Skeletal muscle cell (primary cell): ENCODE measurements around the gene TRIM34.
"Not testable (repeated sequence)": the region's sequence is repeated elsewhere in the genome, so short reads cannot be mapped to it uniquely, and the experiment has no call there.

Source experiments
- DNase-seq: peaks from one replicate; pipeline ENCODE4 v3.0.0-alpha.2; 2010; ENCODE audit warnings: low read depth
- H3K4me3 ChIP-seq: 2 replicates; pipeline ENCODE4 v1.5.1; 2011; ENCODE audit warnings: low read depth, mild to moderate bottlenecking, control low read depth, low read length, moderate library complexity

The TRIM34 gene

GRCh38 chr11:5620651-5621521, 3.9 kb upstream of the TRIM34 start:
- peak; percentile 80 for DNase-seq
- no peak overlapping the region for H3K4me3 ChIP-seq

GRCh38 chr11:5621580-5621979, 3.2 kb upstream of the TRIM34 start:
- H3K4me3 ChIP-seq: no peak overlapping the region
- no peak for DNase-seq

- no peak overlapping the region for H3K4me3 ChIP-seq
These were observed 2.0 kb upstream of the TRIM34 start for GRCh38 chr11:5622802-5623201.

GRCh38 chr11:5625281-5625680, 480 bp downstream of the TRIM34 start:
- peak overlapping the region; percentile 51 for H3K4me3 ChIP-seq
- DNase-seq: no peak

More at GRCh38 chr11:5622802-5623201, 2.0 kb upstream of the TRIM34 start:
- no peak for DNase-seq

GRCh38 chr11:5626196-5626595, 1.4 kb downstream of the TRIM34 start:
- no peak for DNase-seq
- H3K4me3 ChIP-seq: no peak overlapping the region

GRCh38 chr11:5631417-5631816, 6.6 kb downstream of the TRIM34 start:
- DNase-seq: no peak
- H3K4me3 ChIP-seq: no peak overlapping the region

GRCh38 chr11:5631969-5632635, 7.3 kb downstream of the TRIM34 start:
- DNase-seq: no peak
- H3K4me3 ChIP-seq: no peak overlapping the region

GRCh38 chr11:5639953-5640352, 15.2 kb downstream of the TRIM34 start:
- no peak for DNase-seq
- H3K4me3 ChIP-seq: no peak overlapping the region

GRCh38 chr11:5643585-5643984, 18.8 kb downstream of the TRIM34 start:
- DNase-seq: no peak
- no peak overlapping the region for H3K4me3 ChIP-seq

- no peak for DNase-seq
- H3K4me3 ChIP-seq: no peak overlapping the region
These were observed 21.3 kb downstream of the TRIM34 start for GRCh38 chr11:5646139-5646538.

- DNase-seq: no peak
- no peak overlapping the region for H3K4me3 ChIP-seq
These were observed 30.7 kb downstream of the TRIM34 start for GRCh38 chr11:5655474-5655873.

- not testable (repeated sequence) for DNase-seq, H3K4me3 ChIP-seq
These were observed 32.2 kb downstream of the TRIM34 start for GRCh38 chr11:5656956-5657355.

- DNase-seq: no peak
- H3K4me3 ChIP-seq: no peak overlapping the region
These were observed 33.5 kb downstream of the TRIM34 start for GRCh38 chr11:5658318-5658717.

- H3K4me3 ChIP-seq: no peak overlapping the region
- no peak for DNase-seq
These were observed 38.7 kb downstream of the TRIM34 start for GRCh38 chr11:5663511-5663910.

- no peak overlapping the region for H3K4me3 ChIP-seq
- no peak for DNase-seq
These were observed 40.3 kb downstream of the TRIM34 start for GRCh38 chr11:5665051-5665570.

GRCh38 chr11:5665746-5666401, 41.1 kb downstream of the TRIM34 start:
- H3K4me3 ChIP-seq: no peak overlapping the region
- no peak for DNase-seq

GRCh38 chr11:5666402-5666793, 41.6 kb downstream of the TRIM34 start:
- DNase-seq: no peak
- no peak overlapping the region for H3K4me3 ChIP-seq

- no peak for DNase-seq
- no peak overlapping the region for H3K4me3 ChIP-seq
These were observed 47.0 kb downstream of the TRIM34 start for GRCh38 chr11:5671831-5672230.

- H3K4me3 ChIP-seq: no peak overlapping the region
- no peak for DNase-seq
These were observed 49.6 kb downstream of the TRIM34 start for GRCh38 chr11:5674391-5674790.

- DNase-seq: no peak
These were observed 55.0 kb downstream of the TRIM34 start for GRCh38 chr11:5679811-5680210.

More at GRCh38 chr11:5679811-5680210, 55.0 kb downstream of the TRIM34 start:
- H3K4me3 ChIP-seq: no peak overlapping the region
